Large intestine (tissue), 12 donors: ENCODE measurements around the gene TUSC2. TPM values are rescaled to one million over a fixed set of nuclear protein-coding genes. Genes with fewer than 3 reads are reported as not detected.

Source experiments
- DNase-seq, 2 donors: peaks; one replicate each; pipeline versions ENCODE4 v3.0.0 to v3.0.0-alpha.2; 2013
- H3K27ac ChIP-seq: one replicate; pipeline ENCODE4 v1.5.1; 2013; ENCODE audit warnings: low read length
- H3K27me3 ChIP-seq: 2 replicates; pipeline ENCODE4 v1.6.1; 2013; ENCODE audit warnings: low read length; ENCODE audit not compliant: control insufficient read depth, insufficient read depth
- H3K36me3 ChIP-seq: 2 replicates; pipeline ENCODE4 v1.6.1; 2013; ENCODE audit warnings: low read length; ENCODE audit not compliant: control insufficient read depth, insufficient read depth
- H3K4me1 ChIP-seq: one replicate; pipeline ENCODE4 v1.6.1; 2013; ENCODE audit warnings: low read length; ENCODE audit not compliant: control insufficient read depth, insufficient read depth
- H3K4me3 ChIP-seq: one replicate; pipeline ENCODE4 v1.5.1; 2013; ENCODE audit warnings: low read length
- H3K9me3 ChIP-seq: one replicate; pipeline ENCODE4 v1.6.1; 2013; ENCODE audit warnings: mild to moderate bottlenecking, low read depth, low read length, moderate library complexity; ENCODE audit not compliant: control insufficient read depth
- WGBS: methylation state at CpG from one replicate; pipeline ENCODE4 v1.1.5; 2013; ENCODE audit warnings: low lambda C conversion rate; ENCODE audit not compliant: insufficient coverage; 5-methylcytosine and 5-hydroxymethylcytosine counted together
- long read RNA-seq, 11 donors: transcript quantifications; one replicate each; lab custom pipeline, GENCODE V29; 2026
- polyA plus RNA-seq: library from polyadenylated mRNA; unstranded; fragments of 120-200 nt; gene quantifications from one replicate; pipeline ENCODE4 v1.2.1, GENCODE V29; 2013

Gene TUSC2, protein sequence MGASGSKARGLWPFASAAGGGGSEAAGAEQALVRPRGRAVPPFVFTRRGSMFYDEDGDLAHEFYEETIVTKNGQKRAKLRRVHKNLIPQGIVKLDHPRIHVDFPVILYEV
- polyA plus RNA-seq: 28.0 TPM
- long read RNA-seq, donor 1, transcript TUSC2-201 (3 exons, 1,691 nt): major isoform, 16 of 17 reads
- long read RNA-seq, donor 1, partial matches to known transcripts: 0 of 17 reads
- long read RNA-seq, donor 1, other reads (novel, unspliced or antisense): 0 of 17 reads
- long read RNA-seq, donor 2, transcript TUSC2-201 (3 exons, 1,691 nt): major isoform, 34 of 34 reads
- long read RNA-seq, donor 2, partial matches to known transcripts: 0 of 34 reads
- long read RNA-seq, donor 2, other reads (novel, unspliced or antisense): 0 of 34 reads
- long read RNA-seq, donor 3: 0 reads
- long read RNA-seq, donor 4, transcript TUSC2-201 (3 exons, 1,691 nt): major isoform, 6 of 6 reads
- long read RNA-seq, donor 4, partial matches to known transcripts: 0 of 6 reads
- long read RNA-seq, donor 4, other reads (novel, unspliced or antisense): 0 of 6 reads
- long read RNA-seq, donor 5, transcript TUSC2-201 (3 exons, 1,691 nt): major isoform, 11 of 14 reads
- long read RNA-seq, donor 5, partial matches to known transcripts: 0 of 14 reads
- long read RNA-seq, donor 5, other reads (novel, unspliced or antisense): 0 of 14 reads
- long read RNA-seq, donor 6, transcript TUSC2-201 (3 exons, 1,691 nt): major isoform, 18 of 18 reads
- long read RNA-seq, donor 6, partial matches to known transcripts: 0 of 18 reads
- long read RNA-seq, donor 6, other reads (novel, unspliced or antisense): 0 of 18 reads
- long read RNA-seq, donor 7, transcript TUSC2-201 (3 exons, 1,691 nt): major isoform, 7 of 7 reads
- long read RNA-seq, donor 7, partial matches to known transcripts: 0 of 7 reads
- long read RNA-seq, donor 7, other reads (novel, unspliced or antisense): 0 of 7 reads
- long read RNA-seq, donor 8, transcript TUSC2-201 (3 exons, 1,691 nt): major isoform, 34 of 36 reads
- long read RNA-seq, donor 8, partial matches to known transcripts: 0 of 36 reads
- long read RNA-seq, donor 8, other reads (novel, unspliced or antisense): 0 of 36 reads
- long read RNA-seq, donor 9, transcript TUSC2-201 (3 exons, 1,691 nt): major isoform, 25 of 27 reads
- long read RNA-seq, donor 9, partial matches to known transcripts: 0 of 27 reads
- long read RNA-seq, donor 9, other reads (novel, unspliced or antisense): 0 of 27 reads
- long read RNA-seq, donor 10, transcript TUSC2-201 (3 exons, 1,691 nt): major isoform, 24 of 25 reads
- long read RNA-seq, donor 10, partial matches to known transcripts: 0 of 25 reads
- long read RNA-seq, donor 10, other reads (novel, unspliced or antisense): 0 of 25 reads
- long read RNA-seq, donor 11, transcript TUSC2-201 (3 exons, 1,691 nt): major isoform, 17 of 20 reads
- long read RNA-seq, donor 11, partial matches to known transcripts: 0 of 20 reads
- long read RNA-seq, donor 11, other reads (novel, unspliced or antisense): 0 of 20 reads

DNA sequence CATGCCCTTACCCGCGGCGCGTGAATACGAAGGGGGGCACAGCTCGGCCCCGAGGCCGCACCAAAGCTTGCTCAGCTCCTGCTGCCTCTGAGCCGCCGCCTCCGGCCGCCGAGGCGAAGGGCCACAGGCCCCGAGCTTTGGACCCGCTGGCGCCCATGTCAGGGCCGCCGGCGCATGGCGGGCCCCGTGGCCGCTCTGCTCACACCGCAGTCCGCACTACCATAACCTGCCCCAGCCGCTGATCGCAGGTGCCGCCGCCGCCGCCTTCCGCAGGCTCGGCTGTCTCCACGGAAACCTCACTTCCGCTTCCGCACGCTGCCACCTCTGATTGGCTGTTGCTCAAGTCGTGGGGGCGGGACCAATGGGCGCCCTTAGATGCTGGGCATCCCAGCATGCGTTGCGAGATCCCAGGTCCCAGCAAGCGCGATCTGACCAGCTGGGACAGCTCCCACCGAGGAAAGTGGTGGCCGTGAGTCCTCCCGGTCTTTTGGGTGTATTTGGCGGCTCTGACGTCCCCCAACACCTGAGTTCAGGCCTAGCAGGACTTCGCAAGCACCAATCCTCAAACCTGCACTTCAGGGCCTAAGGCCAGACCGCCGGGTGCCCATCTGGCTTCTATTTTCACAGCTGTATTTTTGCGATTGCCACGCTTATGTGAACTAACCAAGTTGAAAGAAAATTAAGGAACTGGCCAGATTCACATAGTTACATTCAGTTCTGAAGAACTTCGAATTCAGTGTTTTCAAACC, at the start of gene TUSC2:
TSS of gene TUSC2 (minus strand) at position 281 of the 749 bp plus-strand sequence. CDS start at position 157, 124 bp downstream.
- WGBS: 50% methylated on average over 2 of the region's 55 CpGs
- H3K4me3 ChIP-seq: peak within 1 kb of the TSS; percentile 89
- H3K36me3 ChIP-seq: peaks cover 47% of the 10 kb centered on the region
- H3K27ac ChIP-seq: peak within 1 kb of the TSS; percentile 83
- peaks cover 30% of the 10 kb centered on the region for H3K4me1 ChIP-seq
- H3K9me3 ChIP-seq: no peaks in the 10 kb centered on the region
- peak; percentile 97 for DNase-seq
- H3K27me3 ChIP-seq: no peaks in the 10 kb centered on the region

DNA sequence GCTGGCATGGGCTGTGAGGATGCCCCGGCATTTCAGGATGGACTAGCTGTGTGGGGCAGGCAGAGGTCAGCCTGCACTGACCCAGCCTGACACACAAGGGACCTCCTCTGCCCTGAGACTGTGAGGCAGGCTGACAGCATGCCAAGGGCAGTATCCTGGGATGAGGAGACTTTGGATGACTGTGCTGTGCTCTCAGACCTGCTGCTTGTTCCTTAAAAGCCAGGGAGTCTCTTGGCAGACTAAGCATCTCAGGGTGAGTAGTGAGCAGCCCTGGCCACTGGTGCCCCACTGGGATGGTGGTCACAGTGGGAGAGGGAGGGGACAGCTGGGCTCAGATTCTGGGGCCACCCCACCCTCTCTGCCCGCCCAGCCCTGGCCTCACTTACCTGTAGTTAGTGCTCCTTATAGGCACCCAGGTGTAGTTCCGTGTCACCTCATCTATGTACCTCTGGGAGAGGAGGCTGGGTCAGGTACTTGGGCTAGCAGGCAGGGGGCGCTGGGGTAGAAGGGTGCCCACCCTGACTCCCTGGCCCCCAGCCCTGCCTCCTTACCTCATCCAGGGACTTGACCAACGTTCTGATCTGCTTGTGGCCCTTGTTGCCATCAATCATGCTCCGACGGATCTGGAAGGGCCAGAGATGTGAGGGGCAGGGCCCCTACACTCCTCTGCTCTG, 47.4 kb upstream of the TUSC2 start:
- Histone ChIP-seq H3K36me3 (no peaks in the 10 kb centered on the region), H3K27ac (no peak overlapping the region), H3K9me3 (no peaks in the 10 kb centered on the region), H3K4me1 (peaks cover 8% of the 10 kb centered on the region), H3K4me3 (no peak overlapping the region), H3K27me3 (peaks cover 4% of the 10 kb centered on the region)
- no peak for DNase-seq
- WGBS: no CpG with 5 or more reads among the region's 7 CpGs

GRCh38 chr3:50374363-50375257, 46.6 kb upstream of the TUSC2 start:
- DNase-seq: no peak
- no CpG with 5 or more reads among the region's 22 CpGs for WGBS
- peaks cover 4% of the 10 kb centered on the region for H3K27me3 ChIP-seq
- no peaks in the 10 kb centered on the region for H3K9me3 ChIP-seq
- no peak overlapping the region for H3K27ac ChIP-seq
- H3K4me3 ChIP-seq: no peak overlapping the region
- peaks cover 8% of the 10 kb centered on the region for H3K4me1 ChIP-seq
- no peaks in the 10 kb centered on the region for H3K36me3 ChIP-seq

GRCh38 chr3:50373146-50374051, 45.4 kb upstream of the TUSC2 start:
- no peak overlapping the region for H3K4me3 ChIP-seq
- no peak for DNase-seq
- H3K36me3 ChIP-seq: no peaks in the 10 kb centered on the region
- no peaks in the 10 kb centered on the region for H3K9me3 ChIP-seq
- H3K4me1 ChIP-seq: peaks cover 8% of the 10 kb centered on the region
- no peak overlapping the region for H3K27ac ChIP-seq
- WGBS: 91% methylated on average over 1 of the region's 12 CpGs
- H3K27me3 ChIP-seq: peaks cover 4% of the 10 kb centered on the region

- Histone ChIP-seq H3K4me1 (peaks cover 8% of the 10 kb centered on the region), H3K36me3 (no peaks in the 10 kb centered on the region), H3K27ac (no peak overlapping the region), H3K9me3 (no peaks in the 10 kb centered on the region), H3K27me3 (peaks cover 4% of the 10 kb centered on the region), H3K4me3 (no peak overlapping the region)
- no CpG with 5 or more reads among the region's 8 CpGs for WGBS
- peak; percentile 68 to 83 for DNase-seq
Measured at GRCh38 chr3:50372349-50372748, 44.3 kb upstream of the TUSC2 start.

DNA sequence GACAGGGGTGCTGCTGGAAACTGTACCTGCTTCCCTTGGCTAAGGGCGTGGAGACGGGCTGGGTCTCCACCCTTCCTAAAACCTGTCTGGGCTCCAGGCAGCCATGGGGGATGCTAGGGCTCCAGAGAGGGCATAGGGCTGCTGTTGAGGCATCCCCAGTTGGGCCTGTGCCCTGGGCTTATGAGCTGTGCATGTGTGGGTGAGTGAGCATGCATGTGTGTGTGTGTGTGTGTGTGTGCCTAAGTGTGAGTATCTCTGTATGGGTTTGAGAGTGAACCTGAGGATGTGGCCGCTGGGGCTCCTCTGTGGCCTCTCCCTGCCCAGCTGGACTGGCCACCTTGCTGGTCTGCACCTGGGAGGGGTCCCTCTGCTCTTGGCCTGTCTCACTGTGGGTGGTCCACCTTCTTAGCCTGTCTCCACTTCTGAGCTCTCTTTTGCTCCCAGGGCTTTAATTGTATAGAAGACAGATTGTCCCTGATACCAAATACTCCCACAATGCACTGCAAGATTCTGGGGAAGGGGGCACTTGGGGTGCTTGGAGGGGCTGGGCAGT, 43.2 kb upstream of the TUSC2 start:
- no peaks in the 10 kb centered on the region for H3K9me3 ChIP-seq
- H3K4me1 ChIP-seq: peaks cover 8% of the 10 kb centered on the region
- H3K27ac ChIP-seq: no peak overlapping the region
- H3K4me3 ChIP-seq: no peak overlapping the region
- no peaks in the 10 kb centered on the region for H3K36me3 ChIP-seq
- no peak for DNase-seq
- WGBS: no CpG with 5 or more reads among the region's 3 CpGs
- peaks cover 4% of the 10 kb centered on the region for H3K27me3 ChIP-seq

DNA sequence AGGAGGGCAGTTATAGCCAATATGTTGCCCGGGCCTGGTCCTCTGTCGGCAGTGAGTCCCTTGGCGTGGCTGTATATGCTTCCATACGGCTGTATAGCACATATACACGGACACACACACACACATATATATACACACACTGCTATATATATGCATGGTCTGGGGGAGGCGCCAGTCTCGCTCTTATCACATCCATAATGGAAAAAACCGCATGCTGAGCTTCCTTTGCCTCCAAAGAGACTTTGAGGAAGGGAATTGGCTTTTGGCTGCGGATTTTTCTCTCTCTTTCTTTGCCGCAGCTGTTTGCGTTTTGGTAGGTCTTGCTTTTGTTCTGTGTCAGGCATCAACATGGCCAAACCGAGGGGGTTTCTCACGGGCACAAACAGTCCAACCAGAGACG, 42.6 kb upstream of the TUSC2 start:
- no peaks in the 10 kb centered on the region for H3K36me3 ChIP-seq
- no peak for DNase-seq
- WGBS: 100% methylated on average over 1 of the region's 14 CpGs
- peaks cover 4% of the 10 kb centered on the region for H3K27me3 ChIP-seq
- no peak overlapping the region for H3K4me3 ChIP-seq
- H3K4me1 ChIP-seq: peaks cover 10% of the 10 kb centered on the region
- no peaks in the 10 kb centered on the region for H3K9me3 ChIP-seq
- no peak overlapping the region for H3K27ac ChIP-seq
